ENCODE data around the gene RAB27A. TPM values are rescaled to one million over a fixed set of nuclear protein-coding genes. Genes with fewer than 3 reads are reported as not detected.

RAB27A gene
- total RNA-seq, 1 experiment from 2014 or later = 6.3 TPM

DNA sequence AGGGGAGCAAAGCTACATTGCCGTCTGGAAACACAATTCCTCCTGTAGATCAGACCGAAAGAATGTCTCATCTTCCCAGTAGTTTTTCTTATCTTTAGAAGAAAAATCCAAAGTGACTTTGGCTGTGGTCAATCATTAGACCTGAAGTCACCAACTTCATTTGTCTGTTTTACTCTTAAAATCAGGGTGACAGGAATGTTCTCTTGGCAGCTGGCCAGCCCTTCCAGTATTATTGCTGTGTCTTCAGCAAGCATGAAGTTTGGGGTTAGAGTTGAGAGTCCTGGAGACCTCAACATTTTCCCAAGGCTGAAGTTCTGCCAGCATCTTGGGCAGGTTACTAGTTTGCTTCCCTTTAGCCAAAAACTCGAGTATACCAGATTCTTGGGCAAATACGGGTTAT lies 125.3 kb downstream of the RAB27A start:
- Histone ChIP-seq H3K9me3 (ENCODE audit: low read length) (no peaks in the 10 kb centered on the region), H2AFZ (ENCODE audit: low read length) (no peak overlapping the region), H3K27ac (ENCODE audit: low read length) (no peak overlapping the region), H3K9me2 (replicated peaks; ENCODE audit: low read length) (no peaks in the 10 kb centered on the region), H3K4me2 (ENCODE audit: low read length) (no peak overlapping the region), H3F3A (ENCODE audit: low read length, unreplicated experiment) (no peaks in the 10 kb centered on the region), H3K36me3 (ENCODE audit: low read depth, low read length) (no peaks in the 10 kb centered on the region), H3K4me1 (ENCODE audit: insufficient read depth, low read length) (no peaks in the 10 kb centered on the region), H3K9ac (ENCODE audit: low read length) (no peak overlapping the region), H4K20me1 (ENCODE audit: low read length) (no peaks in the 10 kb centered on the region), H3K79me2 (ENCODE audit: low read length) (no peaks in the 10 kb centered on the region), H3K27me3 (ENCODE audit: low read length) (no peaks in the 10 kb centered on the region; the same call in 1 of the 2 replicates), H3K4me3 (ENCODE audit: low read length) (no peak overlapping the region)
- no TSS peak for BruUV-seq (replicated peaks)
- CTCF ChIA-PET = no interaction called here
- intact Hi-C loops (cut with micrococcal nuclease) = no loop called here
- DNase-seq (no peak), ATAC-seq (no peak)
- POLR2A ChIA-PET (ENCODE audit: unreplicated experiment) = no interaction called here
- TF ChIP-seq EZH2 (IDR thresholded peaks at IDR 0.05; ENCODE audit: low read length, unreplicated experiment) = no peak
- TF ChIP-seq EZH2phosphoT487 (IDR thresholded peaks at IDR 0.05; ENCODE audit: borderline replicate concordance, low read length) = no peak
- TF ChIP-seq, protein P1, sequence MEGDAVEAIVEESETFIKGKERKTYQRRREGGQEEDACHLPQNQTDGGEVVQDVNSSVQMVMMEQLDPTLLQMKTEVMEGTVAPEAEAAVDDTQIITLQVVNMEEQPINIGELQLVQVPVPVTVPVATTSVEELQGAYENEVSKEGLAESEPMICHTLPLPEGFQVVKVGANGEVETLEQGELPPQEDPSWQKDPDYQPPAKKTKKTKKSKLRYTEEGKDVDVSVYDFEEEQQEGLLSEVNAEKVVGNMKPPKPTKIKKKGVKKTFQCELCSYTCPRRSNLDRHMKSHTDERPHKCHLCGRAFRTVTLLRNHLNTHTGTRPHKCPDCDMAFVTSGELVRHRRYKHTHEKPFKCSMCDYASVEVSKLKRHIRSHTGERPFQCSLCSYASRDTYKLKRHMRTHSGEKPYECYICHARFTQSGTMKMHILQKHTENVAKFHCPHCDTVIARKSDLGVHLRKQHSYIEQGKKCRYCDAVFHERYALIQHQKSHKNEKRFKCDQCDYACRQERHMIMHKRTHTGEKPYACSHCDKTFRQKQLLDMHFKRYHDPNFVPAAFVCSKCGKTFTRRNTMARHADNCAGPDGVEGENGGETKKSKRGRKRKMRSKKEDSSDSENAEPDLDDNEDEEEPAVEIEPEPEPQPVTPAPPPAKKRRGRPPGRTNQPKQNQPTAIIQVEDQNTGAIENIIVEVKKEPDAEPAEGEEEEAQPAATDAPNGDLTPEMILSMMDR (conservative IDR thresholded peaks at IDR 0.05; ENCODE audit: low read depth, low read length) = no peak

Other genes starting within 250 kb of the RAB27A start
- gene RSL24D1, start 92.9 kb downstream of the RAB27A start, total RNA-seq (2014; rRNA removed) = 37.0 and 43.5 TPM in 2 replicates
- 8.4 and 8.6 TPM in 2 replicates for gene PIGBOS1, start 29.3 kb upstream of the RAB27A start, total RNA-seq (2014; rRNA removed)
- gene PIGB, start 29.4 kb upstream of the RAB27A start, total RNA-seq (2014; rRNA removed) = 10.9 and 15.3 TPM in 2 replicates
- gene CCPG1, start 118.5 kb upstream of the RAB27A start, total RNA-seq (2014; rRNA removed) = 7.5 and 7.8 TPM in 2 replicates
- gene PIERCE2, start 118.7 kb upstream of the RAB27A start, total RNA-seq (2014; rRNA removed) = 0.63 and 3.1 TPM in 2 replicates
- gene DNAAF4, start 218.4 kb upstream of the RAB27A start, total RNA-seq (2014; rRNA removed) = 0.91 and 0.92 TPM in 2 replicates

All from PC-3 (cell line).